DMS114 treated with DMSO at 0.1 percent for 48 hours (cell line): ENCODE data around the gene ATP9A.
"Not testable (repeated sequence)": the region's sequence is repeated elsewhere in the genome, so short reads cannot be mapped to it uniquely, and the experiment has no call there.

Source experiments
- DNase-seq: peaks from one replicate; lab custom pipeline; 2025; ENCODE audit not compliant: unreplicated experiment; lab: John Stamatoyannopoulos, UW

ATP9A gene

DNA sequence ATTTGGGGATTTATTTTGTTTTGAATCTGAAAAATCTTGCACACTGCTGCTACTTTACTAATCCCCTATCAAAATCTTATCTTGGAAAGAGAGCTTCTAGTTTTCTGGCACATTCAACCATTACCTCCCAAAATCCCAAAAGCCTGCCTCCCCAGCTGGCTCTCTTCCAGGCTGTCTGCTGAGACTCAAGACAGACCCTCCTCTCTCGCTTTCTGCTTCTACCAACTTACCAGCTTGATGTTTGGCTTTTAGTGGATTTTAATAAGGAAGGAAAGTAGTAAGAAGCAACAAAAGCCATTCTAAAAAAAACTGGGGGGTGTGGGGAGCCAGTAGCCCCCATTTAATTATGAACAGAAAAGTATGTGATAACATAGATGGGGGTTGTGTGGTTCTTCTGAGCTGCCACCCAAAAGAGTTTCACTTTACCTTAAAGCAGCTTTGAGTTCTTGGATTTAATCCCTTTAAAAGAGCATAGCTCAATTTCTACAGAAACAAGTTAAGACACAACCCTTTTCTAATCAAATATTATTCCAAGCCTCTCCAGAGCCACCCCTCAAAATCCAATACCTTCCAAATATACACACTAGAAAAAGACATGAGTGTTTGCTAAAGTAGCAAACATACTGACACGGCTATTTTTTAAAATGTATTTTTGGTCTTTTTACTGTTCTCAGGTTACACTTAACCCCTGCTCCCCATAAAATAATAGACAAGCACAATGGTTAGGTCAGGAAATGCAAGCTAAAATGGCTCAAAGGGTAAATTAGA is 71.7 kb downstream of the ATP9A start:
- DNase-seq: no peak

DNA sequence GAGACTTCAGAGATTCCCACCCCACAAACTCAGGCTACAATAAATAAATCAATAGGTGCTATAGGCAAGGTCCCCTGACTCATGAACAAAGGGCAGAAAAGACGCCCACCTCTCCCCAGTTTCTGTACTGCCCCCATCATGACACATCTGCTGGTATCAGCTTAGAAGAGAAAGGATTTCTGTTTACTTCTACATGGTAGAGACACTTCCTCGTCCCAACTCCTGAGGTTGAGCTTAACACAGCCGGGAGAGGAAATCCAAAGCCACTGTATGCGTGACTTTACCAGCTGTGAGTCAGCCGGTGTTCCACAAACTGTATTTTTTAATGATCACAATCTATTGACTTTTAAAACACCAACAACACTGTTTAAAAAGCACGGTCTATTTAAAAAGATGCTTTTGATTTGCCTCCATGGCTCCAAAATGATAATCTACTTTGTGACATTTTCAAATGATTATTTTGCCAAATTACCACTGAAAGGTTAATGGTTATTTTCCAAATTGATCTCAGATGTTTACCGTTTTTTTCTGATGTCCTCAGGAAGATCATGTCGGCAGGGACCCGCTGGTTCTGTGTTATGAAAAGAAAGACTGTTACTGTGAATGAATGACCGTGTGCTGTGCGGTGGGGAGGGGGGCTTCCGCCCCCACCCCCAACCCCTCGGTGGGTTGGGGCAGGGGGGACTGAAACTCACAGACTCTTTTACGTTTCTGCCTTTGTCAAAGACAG is 72.5 kb downstream of the ATP9A start:
- DNase-seq: no peak

DNA sequence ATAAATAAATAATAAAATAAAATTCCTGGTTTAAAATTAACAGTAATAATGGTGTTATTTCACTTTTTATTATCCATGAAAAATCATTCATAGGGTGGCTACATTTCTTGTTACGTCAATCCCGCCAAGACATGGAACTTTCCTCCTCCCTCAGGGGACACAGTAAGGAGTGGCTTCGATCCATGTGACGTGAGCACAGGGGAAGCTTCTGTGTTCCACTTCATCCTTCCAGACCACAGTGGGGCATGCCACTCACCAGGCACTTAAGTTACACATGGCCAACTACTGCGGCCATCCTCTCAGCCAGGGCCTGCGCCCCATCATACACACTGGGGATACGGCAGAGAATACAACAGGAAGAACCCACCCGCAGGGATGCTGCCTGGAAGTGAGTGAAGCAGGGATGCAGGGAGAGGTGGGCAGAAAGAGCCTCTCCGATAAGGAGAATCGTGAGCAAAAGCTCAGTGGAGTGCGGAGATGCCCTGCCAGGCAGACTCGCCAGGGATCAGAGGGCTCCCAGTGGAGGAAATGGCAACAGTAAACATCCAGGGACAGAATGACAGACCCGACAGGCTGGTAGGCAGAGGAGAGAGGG is 75.3 kb downstream of the ATP9A start:
- DNase-seq: no peak

- no peak for DNase-seq
Measured at GRCh38 chr20:51691703-51692102, 76.5 kb downstream of the ATP9A start.

- no peak for DNase-seq
Measured at GRCh38 chr20:51688600-51689244, 79.5 kb downstream of the ATP9A start.

DNA sequence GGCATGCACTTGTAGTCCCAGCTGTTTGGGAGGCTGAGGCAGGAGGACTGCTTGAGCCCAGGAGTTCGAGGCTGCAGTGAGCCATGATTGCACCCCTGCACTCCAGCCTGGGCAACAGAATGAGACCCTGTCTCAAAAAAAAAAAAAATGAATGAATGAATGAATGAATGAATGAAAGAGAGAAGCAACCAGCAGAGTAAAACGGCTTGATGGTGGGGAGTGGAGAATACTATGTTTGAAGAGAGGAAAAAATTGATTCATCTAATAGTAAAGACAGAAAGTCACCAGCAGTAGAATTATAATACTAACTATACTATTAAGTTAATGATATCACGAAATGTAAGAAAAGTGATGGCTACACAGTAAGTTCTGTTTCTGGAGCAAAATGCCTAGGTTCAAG is 80.6 kb downstream of the ATP9A start:
- DNase-seq: no peak

DNA sequence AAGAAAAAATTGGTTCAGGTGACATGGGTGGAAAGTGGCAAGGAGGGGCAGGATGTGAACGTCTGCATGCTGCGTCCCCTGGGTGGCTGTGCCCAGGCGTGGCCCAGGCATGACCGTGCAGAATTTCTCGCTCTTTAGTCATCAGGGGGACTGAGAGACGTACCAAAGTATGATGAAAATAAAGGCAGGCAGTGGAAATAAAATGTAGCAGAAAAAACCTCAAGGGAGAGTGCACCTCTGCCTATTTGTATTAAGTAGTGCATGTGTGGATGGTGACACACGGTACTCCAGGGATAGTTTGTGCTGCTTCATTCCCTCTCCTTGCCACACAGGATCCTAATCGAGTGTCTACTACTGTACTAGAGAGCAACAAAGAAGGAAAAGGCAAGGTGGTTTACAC is 81.1 kb downstream of the ATP9A start:
- DNase-seq: no peak

DNA sequence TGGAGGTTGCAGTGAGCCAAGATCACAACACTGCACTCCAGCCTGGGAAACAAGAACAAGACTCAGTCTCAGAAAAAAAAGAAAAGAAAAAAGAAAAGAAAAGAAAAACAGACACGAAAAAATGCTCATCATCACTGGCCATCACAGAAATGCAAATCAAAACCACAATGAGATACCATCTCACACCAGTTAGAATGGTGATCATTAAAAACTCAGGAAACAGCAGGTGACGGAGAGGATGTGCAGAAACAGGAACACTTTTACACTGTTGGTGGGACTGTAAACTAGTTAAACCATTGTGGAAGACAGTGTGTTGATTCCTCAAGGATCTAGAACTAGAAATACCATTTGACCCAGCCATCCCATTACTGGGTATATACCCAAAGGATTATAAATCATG is 82.7 kb downstream of the ATP9A start:
- not testable (repeated sequence) for DNase-seq

DNA sequence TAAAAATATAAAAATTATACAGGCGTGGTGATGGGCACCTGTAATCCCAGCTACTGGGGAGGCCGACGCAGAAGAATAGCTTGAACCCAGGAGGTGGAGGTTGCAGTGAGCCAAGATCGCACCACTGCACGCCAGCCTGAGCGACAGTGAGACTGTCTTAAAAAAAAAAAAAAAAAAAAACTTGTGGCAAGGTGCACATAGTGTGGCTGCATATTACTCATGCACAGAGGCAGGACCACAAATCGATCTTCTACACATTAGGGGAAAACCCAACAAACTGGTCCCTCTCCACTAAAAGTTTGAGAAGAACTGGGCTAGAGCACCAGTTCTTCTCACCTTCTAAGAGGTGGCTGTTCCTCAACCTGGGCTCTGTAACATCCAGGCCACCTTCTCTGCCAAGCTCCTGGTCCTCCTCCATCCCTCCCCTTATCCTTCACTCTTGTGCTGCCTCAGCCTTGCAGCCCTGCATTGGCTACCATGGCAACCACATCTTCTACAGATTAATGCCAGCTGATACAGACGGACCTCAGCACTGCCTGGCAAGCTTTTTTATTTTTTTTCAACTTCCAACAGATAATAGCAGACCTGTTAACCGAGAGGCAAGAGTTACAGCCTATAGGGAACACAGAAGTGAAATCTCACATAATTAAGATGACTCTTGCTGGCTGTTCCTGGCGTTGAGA is 88.0 kb downstream of the ATP9A start:
- no peak for DNase-seq

DNA sequence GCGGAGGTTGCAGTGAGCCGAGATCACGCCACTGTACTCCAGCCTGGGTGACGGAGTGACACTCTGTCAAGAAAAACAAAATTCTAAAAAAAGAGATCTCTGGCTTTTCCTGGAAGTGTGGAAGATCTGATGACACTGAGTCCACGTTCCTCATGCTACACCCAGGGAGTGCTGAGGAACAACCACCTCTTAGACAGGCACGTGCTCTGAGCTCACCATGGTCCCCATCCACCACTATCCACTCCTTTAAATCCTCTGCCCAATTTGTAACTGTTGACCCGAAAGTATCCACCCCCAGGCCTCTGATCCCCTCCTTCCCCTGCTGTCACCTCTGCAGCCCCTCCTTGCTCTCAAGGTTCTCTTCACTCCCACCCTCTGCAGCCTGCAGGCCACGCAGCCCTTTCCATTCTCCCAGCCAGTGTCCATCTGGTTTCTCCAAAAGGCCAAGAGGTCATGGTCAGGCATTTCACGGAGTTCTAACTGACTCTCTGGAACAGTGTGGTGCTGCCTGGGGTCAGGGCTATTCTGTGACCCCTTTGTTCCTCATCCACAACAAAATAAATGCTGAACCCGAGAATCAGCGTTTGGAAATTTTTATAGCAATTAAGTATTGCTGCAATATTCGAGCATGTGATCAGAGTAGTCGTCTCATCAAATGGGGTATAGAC is 88.8 kb downstream of the ATP9A start:
- DNase-seq: no peak

- DNase-seq: no peak
Measured at GRCh38 chr20:51678026-51678697, 90.0 kb downstream of the ATP9A start.

DNA sequence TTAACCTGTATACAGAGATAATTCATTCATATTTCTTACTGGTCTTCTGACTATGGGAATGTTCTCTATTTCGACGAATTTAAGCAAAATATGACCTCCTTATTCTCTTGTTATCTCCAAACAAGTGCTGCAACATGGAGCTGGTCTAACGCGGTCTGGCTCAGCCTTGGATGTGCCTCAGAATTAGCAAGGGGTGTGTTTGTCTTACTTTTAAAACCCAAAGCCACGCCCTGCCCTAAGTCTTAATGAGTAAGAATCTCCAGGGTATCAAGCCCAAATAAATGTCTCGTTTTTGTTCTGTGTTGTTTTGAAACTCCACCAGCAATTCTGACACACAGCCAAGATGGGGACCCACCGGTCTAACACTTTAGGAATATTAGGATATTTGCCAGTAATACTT is 99.2 kb downstream of the ATP9A start:
- DNase-seq: no peak

GRCh38 chr20:51668515-51668914 is 99.7 kb downstream of the ATP9A start:
- DNase-seq: no peak

DNA sequence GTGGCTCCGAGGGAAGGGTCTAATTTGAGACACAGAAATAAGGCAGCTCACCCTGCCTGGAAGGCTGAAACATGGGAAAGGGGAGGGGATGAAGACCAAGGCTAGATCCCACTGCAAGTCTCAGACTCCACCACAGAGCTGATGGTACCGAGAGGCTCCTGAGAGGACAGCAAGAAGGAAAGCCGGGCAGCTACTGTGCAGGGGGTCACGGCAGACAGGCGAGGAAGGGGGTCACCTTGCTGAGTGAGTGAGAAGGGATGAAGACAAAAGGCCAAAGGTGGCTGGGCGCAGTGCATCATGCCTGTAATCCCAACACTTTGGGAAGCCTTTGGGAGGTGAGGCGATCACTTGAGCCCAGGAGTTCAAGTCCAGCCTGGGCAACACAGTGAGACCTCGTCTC is 100.7 kb downstream of the ATP9A start:
- no peak for DNase-seq

DNA sequence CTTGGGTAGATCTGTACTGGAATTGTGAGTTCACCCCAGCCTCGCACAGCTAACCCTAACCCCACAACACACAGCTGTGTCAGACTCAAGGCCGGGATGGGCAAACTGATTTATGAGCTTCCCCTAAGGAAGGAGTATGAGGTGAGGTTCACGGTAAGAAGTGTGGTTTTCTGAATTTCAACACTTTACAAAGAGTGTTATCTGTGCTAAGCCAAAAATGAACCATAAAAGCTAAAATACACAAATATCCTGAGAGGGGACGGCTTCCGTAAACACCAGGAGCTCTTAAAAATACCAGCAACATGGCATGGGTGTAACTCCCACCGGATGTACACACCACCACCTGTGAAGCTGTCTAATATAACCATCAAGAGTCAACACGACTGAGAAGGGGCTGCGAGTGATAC is 101.2 kb downstream of the ATP9A start:
- DNase-seq: no peak

GRCh38 chr20:51666126-51666525 is 102.1 kb downstream of the ATP9A start:
- no peak for DNase-seq

DNA sequence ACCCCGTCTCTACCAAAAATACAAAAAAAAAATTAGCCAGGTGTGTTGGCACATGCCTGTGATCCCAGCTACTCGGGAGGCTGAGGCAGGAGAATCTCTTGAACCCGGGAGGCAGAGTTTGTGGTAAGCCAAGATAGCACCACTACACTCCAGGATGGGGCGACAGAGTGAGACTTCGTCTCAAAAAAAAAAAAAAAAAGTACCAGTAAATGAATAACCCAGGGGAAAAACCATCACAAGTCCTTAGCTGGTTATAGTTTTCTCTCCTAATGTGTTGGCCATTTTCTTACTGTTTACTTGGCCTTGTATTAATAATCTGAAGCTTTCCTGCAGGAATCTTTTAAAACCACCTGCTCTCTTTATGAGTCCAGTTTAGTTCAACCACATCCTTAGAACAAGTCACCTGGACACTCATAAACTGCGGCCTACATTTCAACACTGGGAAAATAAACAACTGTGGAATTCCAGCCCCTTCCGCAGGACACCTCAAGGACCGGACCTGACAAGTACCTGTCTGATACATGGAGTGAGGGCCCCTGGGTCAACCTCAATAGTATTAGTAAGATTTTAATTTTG is 102.6 kb downstream of the ATP9A start:
- DNase-seq: no peak

DNA sequence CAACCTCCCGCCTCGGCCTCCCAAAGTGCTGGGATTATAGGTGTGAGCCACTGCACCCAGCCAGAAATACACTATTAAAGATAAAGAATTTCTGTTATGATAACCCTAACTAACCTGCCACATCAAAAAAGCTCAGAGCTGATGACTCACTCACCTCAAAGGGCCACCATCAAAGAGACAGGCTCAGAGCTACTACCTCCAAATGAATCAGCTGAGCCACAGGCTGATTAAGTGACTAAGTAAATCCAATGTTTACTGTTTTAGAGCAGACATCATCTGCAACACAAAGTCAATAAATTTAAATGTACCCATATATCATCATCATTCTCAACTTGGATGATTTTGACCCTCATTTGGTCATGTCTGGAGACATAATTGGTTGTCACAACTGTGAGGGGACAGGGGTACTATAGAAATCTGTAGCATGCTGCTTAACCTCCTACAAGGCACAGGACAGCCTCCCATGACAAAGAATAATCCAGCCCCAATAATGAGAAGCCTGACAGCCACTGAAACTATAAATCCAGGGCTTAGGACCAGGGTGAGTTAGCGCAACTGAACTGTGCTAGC is 106.5 kb downstream of the ATP9A start:
- no peak for DNase-seq
